Measurements from ENCODE around the gene PDIA2.

The PDIA2 gene

DNA sequence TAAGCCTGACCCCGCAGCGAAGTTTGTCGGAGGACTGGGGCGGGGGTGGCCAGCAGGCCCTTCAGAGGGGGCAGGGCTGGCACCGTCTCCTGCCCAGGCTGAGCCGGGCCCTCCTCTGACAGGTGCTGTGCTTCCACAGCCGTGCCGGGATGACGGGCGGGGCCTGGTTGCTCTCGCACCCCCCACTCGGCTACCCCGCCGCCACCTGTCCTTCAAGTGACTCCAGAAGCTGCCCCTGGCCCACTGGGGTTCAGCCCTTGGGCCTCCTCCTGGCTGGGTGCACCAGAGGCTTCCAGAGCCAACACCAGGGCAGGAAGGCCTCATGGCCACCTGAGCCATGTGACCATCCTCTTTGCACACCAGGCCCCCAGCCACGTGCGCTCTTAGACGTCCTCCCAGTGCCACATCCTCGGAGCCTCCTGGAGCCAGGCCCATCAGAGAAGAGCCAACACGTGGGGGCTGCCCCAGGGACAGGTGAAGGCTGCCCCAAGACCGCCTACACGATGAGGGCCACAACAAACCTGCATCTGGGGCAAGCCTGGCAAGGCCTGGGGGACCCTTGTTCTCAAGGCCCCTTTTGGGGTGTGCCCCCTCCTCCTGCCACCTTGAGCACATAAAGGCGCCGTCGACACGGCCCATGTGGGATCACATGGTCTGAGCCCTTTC, 7.2 kb downstream of the PDIA2 start:
- no peak overlapping the region for H3K4me3 ChIP-seq (ENCODE audit: low read depth, low read length)
- in situ Hi-C loops (cut with HindIII; ENCODE audit: low sequenced_read_pairs) = no loop called here
- DNase-seq (ENCODE audit: low read depth) = no peak
- TF ChIP-seq, protein P1, sequence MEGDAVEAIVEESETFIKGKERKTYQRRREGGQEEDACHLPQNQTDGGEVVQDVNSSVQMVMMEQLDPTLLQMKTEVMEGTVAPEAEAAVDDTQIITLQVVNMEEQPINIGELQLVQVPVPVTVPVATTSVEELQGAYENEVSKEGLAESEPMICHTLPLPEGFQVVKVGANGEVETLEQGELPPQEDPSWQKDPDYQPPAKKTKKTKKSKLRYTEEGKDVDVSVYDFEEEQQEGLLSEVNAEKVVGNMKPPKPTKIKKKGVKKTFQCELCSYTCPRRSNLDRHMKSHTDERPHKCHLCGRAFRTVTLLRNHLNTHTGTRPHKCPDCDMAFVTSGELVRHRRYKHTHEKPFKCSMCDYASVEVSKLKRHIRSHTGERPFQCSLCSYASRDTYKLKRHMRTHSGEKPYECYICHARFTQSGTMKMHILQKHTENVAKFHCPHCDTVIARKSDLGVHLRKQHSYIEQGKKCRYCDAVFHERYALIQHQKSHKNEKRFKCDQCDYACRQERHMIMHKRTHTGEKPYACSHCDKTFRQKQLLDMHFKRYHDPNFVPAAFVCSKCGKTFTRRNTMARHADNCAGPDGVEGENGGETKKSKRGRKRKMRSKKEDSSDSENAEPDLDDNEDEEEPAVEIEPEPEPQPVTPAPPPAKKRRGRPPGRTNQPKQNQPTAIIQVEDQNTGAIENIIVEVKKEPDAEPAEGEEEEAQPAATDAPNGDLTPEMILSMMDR (IDR thresholded peaks at IDR 0.05; ENCODE audit: low read depth, low read length, missing control alignments) = no peak

DNA sequence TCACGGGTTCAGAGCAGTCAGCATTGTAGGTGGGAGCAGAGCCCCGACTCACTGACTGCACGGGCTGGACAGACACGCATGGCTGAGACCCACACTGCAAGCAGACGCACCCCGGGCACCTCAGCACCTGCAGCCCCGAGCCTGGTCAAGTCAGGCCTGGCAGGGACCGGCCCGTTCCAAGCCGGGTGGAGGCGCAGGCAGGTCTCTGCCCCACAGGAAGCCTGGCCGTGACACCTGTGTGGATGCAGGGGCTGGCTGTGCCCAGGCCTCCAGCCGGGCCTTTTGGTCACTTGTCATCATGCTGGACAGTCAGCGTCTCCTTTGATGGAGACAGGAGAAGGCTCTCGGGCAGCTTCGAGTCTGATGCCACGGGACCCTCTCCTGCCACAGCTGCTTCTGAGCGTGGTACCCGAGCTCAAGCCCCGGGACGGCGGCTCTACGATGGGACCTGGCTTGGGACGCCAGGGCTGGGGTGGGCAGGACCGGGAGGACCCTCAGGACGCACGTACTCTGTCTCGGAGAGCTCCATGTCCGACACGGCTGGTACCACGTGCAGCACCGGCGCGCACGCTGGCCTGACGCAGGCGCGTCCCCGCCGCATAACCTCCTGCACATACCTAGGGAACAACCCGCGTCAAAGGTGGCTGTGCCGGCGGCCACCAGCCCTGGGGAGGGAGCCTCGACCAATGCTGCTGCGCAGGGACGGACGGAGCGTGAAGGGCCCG, 7.9 kb downstream of the PDIA2 start:
- no peak for DNase-seq (ENCODE audit: low read depth)
- no peak overlapping the region for H3K4me3 ChIP-seq (ENCODE audit: low read depth, low read length)
- TF ChIP-seq, protein P1 (IDR thresholded peaks at IDR 0.05; ENCODE audit: low read depth, low read length, missing control alignments) = no peak
- in situ Hi-C loops (cut with HindIII; ENCODE audit: low sequenced_read_pairs) = no loop called here

DNA sequence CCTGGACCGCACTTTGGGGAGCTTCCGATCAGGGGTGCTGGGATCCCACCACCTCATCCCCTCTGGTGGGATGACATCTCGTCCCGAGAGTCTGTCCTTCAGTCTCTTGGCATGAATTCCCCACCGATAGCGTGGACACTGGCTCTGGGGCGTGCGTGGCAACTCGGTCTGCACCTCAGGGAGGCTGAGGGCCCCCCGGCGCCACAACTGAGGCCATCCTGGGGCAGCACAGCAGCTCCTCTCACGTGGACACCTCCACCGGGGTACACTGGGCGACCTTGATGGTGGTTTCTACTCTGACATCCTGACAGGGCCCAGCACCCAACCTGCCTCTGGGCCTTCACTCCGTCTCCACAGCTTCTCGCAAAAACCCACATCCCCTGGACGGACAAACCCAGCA, 8.6 kb downstream of the PDIA2 start:
- DNase-seq (ENCODE audit: low read depth) = no peak
- in situ Hi-C loops (cut with HindIII; ENCODE audit: low sequenced_read_pairs) = no loop called here
- TF ChIP-seq, protein P1 (IDR thresholded peaks at IDR 0.05; ENCODE audit: low read depth, low read length, missing control alignments) = no peak
- H3K4me3 ChIP-seq (ENCODE audit: low read depth, low read length) = no peak overlapping the region

DNA sequence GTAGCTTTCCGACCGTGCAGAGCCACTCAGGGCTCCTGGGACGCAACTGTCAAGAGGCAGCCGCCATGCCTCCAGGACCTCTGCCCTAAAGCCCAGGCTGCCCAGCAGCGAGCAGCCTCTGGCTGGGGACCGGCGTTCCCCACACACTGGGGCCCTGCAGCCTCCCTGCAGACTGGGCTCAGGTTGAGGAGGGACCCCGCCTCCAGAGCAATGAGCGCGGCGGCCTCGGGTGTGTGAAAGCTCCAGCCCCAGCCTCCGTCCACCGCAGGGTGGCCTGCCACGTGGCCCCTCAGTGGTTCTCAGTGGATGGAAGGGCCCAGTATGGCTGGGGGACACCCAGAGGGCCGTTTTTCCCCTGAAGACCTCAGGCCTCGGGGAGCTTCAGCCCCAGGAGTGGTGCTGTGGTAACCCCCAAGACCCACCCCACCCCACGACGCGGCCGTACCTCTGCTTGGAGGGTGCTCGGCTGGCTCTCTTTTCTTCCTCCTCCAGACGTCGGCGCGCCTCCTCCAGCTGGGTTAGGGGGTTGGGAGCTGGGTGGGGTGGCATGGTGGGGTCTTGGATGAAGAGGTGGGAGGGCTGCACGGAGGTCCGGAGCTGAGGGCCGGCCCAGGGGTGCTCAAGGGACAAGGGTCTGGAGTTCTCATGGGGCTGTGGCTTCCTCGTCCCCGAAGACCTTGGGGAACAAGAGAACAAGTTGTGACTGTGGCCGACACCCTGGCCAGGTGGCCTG, 10.2 kb downstream of the PDIA2 start:
- TF ChIP-seq, protein P1 (IDR thresholded peaks at IDR 0.05; ENCODE audit: low read depth, low read length, missing control alignments) = no peak
- no peak for DNase-seq (ENCODE audit: low read depth)
- H3K4me3 ChIP-seq (ENCODE audit: low read depth, low read length) = no peak overlapping the region
- in situ Hi-C loops (cut with HindIII; ENCODE audit: low sequenced_read_pairs) = no loop called here

DNA sequence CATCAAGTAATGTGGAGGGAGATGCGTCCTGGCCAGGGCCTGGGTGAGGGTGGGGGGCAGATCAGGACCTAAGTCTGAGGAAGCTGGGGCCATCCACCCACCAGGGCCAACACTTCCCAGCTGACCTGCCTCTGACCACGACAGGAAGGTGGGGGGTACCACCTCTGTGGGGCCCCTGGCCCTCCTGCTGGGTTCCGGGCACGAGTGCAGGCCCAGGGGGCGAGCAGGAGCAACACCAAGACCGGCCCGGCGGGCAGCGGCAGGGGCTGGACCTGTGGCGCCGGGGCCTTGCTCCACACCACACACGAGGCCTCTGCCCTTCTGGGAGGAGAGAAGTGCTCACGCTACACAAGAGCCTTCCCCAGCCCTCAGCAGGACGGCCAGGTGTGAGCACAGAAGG, 13.3 kb downstream of the PDIA2 start:
- in situ Hi-C loops (cut with HindIII; ENCODE audit: low sequenced_read_pairs) = no loop called here
- no peak overlapping the region for H3K4me3 ChIP-seq (ENCODE audit: low read depth, low read length)
- no peak for DNase-seq (ENCODE audit: low read depth)
- TF ChIP-seq, protein P1 (IDR thresholded peaks at IDR 0.05; ENCODE audit: low read depth, low read length, missing control alignments) = no peak

DNA sequence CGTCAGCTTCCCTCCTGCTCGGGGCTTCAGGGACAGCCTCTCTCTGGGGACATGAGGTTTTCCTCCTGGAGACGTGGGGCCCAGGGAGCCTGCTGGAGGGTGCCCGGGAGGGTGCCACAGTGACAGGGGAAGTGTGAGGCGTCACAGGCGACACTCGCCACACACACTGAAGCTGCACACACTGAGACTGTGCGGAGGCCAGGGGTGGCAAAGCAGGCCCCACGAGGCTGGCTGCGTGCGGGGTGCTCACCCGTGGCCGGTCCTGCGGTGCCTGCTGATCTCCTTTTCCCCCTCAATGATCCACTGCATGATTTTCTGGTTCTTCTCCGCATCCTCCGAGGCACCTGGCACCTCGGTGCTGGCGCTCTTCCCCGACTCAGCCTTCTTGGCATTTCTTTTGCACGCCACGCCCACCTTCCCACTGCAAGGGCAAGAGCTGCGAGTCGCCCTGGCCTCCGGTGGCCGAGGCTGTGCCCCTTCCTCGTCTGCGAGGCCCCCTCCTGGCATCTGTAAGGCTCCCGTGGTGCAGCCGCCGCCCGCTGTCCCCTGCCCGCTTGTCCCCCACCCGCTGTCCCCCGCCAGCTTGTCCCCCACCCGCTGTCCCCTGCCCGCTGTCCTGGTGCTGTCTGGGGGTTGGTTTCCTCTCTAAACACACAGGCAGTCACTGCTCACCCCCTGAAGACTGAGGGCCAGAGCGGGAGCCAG, 14.0 kb downstream of the PDIA2 start:
- in situ Hi-C loops (cut with HindIII; ENCODE audit: low sequenced_read_pairs) = no loop called here
- no peak for DNase-seq (ENCODE audit: low read depth)

More for the DNA sequence above, 14.0 kb downstream of the PDIA2 start:
- TF ChIP-seq, protein P1 (IDR thresholded peaks at IDR 0.05; ENCODE audit: low read depth, low read length, missing control alignments) = no peak
- H3K4me3 ChIP-seq (ENCODE audit: low read depth, low read length) = no peak overlapping the region
